GM12874 (cell line): ENCODE measurements around the gene IHH.

Experiments
- TF ChIP-seq, protein P1 (sequence below): IDR thresholded peaks from 2 replicates; pipeline ENCODE4 v1.5.1; 2011; ENCODE audit warnings: low read depth, mild to moderate bottlenecking, control low read depth, low read length, moderate library complexity; ENCODE audit not compliant: insufficient read depth

IHH gene

GRCh38 chr2:219094171-219094570, 33.5 kb upstream of the IHH start:
- TF ChIP-seq, protein P1, sequence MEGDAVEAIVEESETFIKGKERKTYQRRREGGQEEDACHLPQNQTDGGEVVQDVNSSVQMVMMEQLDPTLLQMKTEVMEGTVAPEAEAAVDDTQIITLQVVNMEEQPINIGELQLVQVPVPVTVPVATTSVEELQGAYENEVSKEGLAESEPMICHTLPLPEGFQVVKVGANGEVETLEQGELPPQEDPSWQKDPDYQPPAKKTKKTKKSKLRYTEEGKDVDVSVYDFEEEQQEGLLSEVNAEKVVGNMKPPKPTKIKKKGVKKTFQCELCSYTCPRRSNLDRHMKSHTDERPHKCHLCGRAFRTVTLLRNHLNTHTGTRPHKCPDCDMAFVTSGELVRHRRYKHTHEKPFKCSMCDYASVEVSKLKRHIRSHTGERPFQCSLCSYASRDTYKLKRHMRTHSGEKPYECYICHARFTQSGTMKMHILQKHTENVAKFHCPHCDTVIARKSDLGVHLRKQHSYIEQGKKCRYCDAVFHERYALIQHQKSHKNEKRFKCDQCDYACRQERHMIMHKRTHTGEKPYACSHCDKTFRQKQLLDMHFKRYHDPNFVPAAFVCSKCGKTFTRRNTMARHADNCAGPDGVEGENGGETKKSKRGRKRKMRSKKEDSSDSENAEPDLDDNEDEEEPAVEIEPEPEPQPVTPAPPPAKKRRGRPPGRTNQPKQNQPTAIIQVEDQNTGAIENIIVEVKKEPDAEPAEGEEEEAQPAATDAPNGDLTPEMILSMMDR, result no peak

DNA sequence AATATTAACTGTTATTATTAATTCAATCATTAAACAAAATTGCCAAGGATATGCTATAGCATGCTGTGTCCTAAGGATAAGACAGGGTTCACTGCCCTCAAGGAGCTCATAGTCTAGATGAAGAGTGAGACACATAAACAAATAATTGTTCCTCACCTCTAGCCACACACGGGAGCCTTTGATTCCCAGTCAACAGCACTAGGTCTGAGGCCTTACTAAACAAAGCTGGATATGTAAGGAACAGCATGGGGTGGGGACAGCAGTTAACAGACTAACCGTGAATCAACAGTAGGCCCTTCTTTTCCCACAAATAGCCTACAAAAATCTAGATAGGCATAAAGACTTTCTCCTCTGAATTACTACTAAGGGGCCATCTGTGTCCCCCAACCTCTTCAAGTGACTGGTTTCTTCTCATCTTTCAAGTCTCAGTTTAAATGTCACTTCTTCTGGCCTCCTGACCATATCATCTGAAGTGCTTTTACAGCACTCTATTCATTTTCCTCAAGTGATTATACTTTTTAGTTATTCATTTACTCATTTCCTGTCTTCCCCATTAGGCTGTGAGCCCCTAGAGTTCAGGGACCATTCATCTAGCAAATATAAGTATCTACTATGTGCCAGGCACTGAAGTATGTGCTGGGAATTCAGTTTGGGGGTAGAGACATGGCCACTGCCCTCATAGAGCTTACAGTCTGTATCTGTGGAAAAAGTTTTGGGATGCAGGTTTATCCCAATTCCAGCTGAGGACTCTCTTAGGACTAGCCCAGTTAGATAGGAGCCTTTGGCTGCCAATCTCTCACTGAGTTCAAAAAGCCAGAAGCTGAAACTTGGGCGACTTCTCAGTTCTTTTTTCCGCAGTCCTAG, 29.9 kb upstream of the IHH start:
- TF ChIP-seq, protein P1, result no peak

- TF ChIP-seq, protein P1, result no peak
Measured at GRCh38 chr2:219089330-219089729, 28.6 kb upstream of the IHH start.

- TF ChIP-seq, protein P1, result no peak
Measured at GRCh38 chr2:219087848-219088247, 27.1 kb upstream of the IHH start.

- TF ChIP-seq, protein P1, result no peak
Measured at GRCh38 chr2:219087361-219087760, 26.6 kb upstream of the IHH start.

GRCh38 chr2:219086196-219086595, 25.5 kb upstream of the IHH start:
- TF ChIP-seq, protein P1, result no peak

DNA sequence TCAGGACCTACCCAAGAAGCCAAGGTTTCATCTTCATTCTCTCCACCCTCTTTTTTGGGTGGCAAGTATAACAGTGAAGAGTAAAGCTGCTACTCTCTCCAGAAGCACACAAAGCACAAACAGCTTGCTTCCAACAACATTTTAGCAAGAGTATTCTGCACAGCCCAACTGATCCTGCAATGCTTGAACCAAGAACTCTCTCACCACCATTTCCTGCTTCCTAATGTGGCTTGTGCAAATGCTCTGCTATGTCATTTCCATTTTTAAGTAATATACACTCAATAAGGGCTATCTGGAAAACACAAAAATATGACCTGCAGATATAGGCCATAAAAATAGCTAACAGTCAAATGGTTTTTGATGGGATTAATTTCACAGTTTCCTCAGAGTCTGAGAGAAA, 24.1 kb upstream of the IHH start:
- TF ChIP-seq, protein P1, result no peak
